ENCODE measurements around the gene USP36.

GRCh38 chr17:78751447-78752161, 89.0 kb downstream of the USP36 start:
- TF ChIP-seq CTCF (conservative IDR thresholded peaks at IDR 0.05; ENCODE audit: low read depth, low read length): no peak
- no peak for TF ChIP-seq EZH2 (IDR thresholded peaks at IDR 0.05; ENCODE audit: low read length, unreplicated experiment)
